ENCODE results near the gene WDR74. TPM values are rescaled to one million over a fixed set of nuclear protein-coding genes. Genes with fewer than 3 reads are reported as not detected.
A peak's percentile ranks its signal among the peaks of the same experiment; 100 is the strongest.

The WDR74 gene
- total and polyA plus RNA-seq, 9 of the 15 experiments (the other 6 are each of a cell fraction or from before 2014, with no cell fraction given): 32.7 to 210 (median 114) TPM

- TF ChIP-seq, protein P1, sequence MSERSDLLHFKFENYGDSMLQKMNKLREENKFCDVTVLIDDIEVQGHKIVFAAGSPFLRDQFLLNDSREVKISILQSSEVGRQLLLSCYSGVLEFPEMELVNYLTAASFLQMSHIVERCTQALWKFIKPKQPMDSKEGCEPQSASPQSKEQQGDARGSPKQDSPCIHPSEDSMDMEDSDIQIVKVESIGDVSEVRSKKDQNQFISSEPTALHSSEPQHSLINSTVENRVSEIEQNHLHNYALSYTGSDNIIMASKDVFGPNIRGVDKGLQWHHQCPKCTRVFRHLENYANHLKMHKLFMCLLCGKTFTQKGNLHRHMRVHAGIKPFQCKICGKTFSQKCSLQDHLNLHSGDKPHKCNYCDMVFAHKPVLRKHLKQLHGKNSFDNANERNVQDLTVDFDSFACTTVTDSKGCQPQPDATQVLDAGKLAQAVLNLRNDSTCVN (CRISPR knock-in tag; IDR thresholded peaks at IDR 0.05): peak; percentile 100
- TF ChIP-seq SMARCC2 (IDR thresholded peaks at IDR 0.05; ENCODE audit: low read depth) (no peak), TBL1XR1 (IDR thresholded peaks at IDR 0.05; ENCODE audit: low read length in 2 of 2) (peak; percentile 86 to 95), CBX1 (IDR thresholded peaks at IDR 0.05; ENCODE audit: low read depth) (peak; percentile 100), MLX (CRISPR knock-in tag; conservative IDR thresholded peaks at IDR 0.05) (peak; percentile 82 to 100; a peak in 3 of 4 replicates), DIDO1 (tag; IDR thresholded peaks at IDR 0.05; ENCODE audit: low read depth) (no peak), TEAD4 (IDR thresholded peaks at IDR 0.05; ENCODE audit: low read length) (peak; percentile 95), TEAD4 (CRISPR knock-in tag; IDR thresholded peaks at IDR 0.05; ENCODE audit: borderline replicate concordance) (no peak), KLF6 (CRISPR knock-in tag; IDR thresholded peaks at IDR 0.05; ENCODE audit: borderline replicate concordance) (peak; percentile 93), DPF2 (IDR thresholded peaks at IDR 0.05) (peak; percentile 91), HINFP (tag; conservative IDR thresholded peaks at IDR 0.05; ENCODE audit: low read depth) (0 out of 2 replicates have a peak, but pooled peaks have one; percentile 6), MNT (conservative IDR thresholded peaks at IDR 0.05) (peak; percentile 81 to 92), CHCHD3 (CRISPR knock-in tag; IDR thresholded peaks at IDR 0.05) (peak; percentile 100), FOXP1 (CRISPR knock-in tag; IDR thresholded peaks at IDR 0.05) (peak; percentile 99), XRCC5 (IDR thresholded peaks at IDR 0.05; ENCODE audit: low read depth, low read length) (no peak; the same call in 1 of the 2 replicates), ZNF778 (CRISPR knock-in tag; IDR thresholded peaks at IDR 0.05) (peak; percentile 97)
- TF ChIP-seq, protein P2, sequence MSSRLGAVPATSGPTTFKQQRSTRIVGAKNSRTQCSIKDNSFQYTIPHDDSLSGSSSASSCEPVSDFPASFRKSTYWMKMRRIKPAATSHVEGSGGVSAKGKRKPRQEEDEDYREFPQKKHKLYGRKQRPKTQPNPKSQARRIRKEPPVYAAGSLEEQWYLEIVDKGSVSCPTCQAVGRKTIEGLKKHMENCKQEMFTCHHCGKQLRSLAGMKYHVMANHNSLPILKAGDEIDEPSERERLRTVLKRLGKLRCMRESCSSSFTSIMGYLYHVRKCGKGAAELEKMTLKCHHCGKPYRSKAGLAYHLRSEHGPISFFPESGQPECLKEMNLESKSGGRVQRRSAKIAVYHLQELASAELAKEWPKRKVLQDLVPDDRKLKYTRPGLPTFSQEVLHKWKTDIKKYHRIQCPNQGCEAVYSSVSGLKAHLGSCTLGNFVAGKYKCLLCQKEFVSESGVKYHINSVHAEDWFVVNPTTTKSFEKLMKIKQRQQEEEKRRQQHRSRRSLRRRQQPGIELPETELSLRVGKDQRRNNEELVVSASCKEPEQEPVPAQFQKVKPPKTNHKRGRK (tag; IDR thresholded peaks at IDR 0.05): no peak
- TF ChIP-seq, protein P3, sequence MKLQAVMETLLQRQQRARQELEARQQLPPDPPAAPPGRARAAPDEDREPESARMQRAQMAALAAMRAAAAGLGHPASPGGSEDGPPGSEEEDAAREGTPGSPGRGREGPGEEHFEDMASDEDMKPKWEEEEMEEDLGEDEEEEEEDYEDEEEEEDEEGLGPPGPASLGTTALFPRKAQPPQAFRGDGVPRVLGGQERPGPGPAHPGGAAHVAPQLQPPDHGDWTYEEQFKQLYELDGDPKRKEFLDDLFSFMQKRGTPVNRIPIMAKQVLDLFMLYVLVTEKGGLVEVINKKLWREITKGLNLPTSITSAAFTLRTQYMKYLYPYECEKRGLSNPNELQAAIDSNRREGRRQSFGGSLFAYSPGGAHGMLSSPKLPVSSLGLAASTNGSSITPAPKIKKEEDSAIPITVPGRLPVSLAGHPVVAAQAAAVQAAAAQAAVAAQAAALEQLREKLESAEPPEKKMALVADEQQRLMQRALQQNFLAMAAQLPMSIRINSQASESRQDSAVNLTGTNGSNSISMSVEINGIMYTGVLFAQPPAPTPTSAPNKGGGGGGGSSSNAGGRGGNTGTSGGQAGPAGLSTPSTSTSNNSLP (IDR thresholded peaks at IDR 0.05; ENCODE audit: borderline replicate concordance, low read depth, low read length): peak; percentile 83; the same call in 1 of the 2 replicates
These were observed 2.2 kb upstream of the WDR74 start (continued) for GRCh38 chr11:62841361-62842170.

Measured in K562 (cell line).